T-helper 2 cell (primary cell): ENCODE measurements around the gene MINDY2.

Source experiments
- DNase-seq, 5 experiments: peaks; one replicate each; pipeline versions ENCODE4 v3.0.0 to v3.0.0-alpha.2; 2012 to 2022

The MINDY2 gene

DNA sequence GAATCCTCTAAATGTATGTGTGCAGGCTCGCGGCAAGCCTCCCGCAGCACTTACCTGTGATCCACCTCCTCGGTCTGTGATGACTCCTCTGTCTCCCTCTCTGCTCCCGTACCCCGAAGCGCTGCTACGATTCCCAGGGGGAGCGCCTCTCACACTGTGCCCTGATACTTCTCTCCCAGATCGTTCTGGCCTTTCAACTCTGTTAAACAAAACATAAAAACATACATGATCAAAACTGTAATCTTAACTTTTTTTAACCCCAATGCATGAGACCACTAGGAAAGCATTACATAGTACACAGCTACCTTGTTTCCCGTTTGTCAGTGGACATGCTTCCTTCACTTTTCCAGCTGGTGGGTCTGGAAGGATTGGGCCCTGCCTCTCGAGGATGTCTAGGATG, 115.8 kb downstream of the MINDY2 start:
- no peak for DNase-seq

- DNase-seq: no peak
Measured at GRCh38 chr15:58889363-58889762, 118.3 kb downstream of the MINDY2 start.

- DNase-seq: peak in 1 of 5 experiments; percentile 10
Measured at GRCh38 chr15:58898150-58898680, 127.1 kb downstream of the MINDY2 start.

DNA sequence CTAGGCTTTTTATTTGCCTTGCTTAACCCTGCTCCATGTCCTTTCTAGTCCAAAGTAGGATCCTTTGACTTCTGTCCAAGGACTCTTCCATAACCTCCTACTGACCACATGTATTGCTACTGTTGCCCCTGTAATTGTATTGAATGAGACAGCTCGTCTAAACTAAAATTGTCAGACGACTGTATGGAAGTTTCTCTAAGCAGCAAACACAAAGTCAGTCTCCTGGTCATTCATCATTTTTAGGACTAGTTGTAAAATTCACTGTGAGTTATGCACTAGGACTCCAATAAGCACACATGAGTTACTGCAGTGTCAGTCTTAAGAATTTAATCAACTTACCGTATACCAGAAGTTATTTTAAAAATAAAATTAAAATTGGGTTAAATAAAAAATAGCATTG, 129.5 kb downstream of the MINDY2 start:
- no peak for DNase-seq

- DNase-seq: peak in 1 of 5 experiments; percentile 77
Measured at GRCh38 chr15:58908550-58909309, 137.6 kb downstream of the MINDY2 start.

GRCh38 chr15:58909616-58910015, 138.5 kb downstream of the MINDY2 start:
- no peak for DNase-seq

DNA sequence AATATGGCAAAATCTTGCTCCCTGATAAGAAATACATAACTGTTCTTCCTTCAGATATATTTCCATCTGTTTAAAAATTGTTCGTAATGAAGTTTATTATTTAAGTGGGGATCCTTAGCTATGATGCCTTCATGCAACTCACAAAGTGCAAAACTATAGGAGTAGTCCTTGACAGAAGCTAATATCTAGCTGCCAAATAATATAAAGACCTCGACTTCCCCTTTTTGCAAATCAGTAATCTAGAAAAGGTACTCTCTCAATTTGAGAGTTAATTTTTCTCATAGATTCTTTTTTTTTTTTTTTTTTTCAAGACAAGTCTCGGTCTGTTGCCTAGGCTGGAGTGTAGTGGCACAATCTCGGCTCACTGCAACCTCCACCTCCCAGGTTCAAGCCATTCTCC, 139.4 kb downstream of the MINDY2 start:
- no peak for DNase-seq
